Thoracic aorta (tissue), 2 donors: Measurements from ENCODE around the gene RAD54L. TPM values are rescaled to one million over a fixed set of nuclear protein-coding genes. Genes with fewer than 3 reads are reported as not detected.
"Not testable (repeated sequence)": the region's sequence is repeated elsewhere in the genome, so short reads cannot be mapped to it uniquely, and the experiment has no call there.

Experiments
- ATAC-seq: fragments of 150-250 bp; one replicate; pipeline ENCODE4 v1.8.0; 2017; ENCODE audit warnings: low read depth; ENCODE audit not compliant: insufficient number of reproducible peaks, low FRiP score
- DNase-seq: peaks from one replicate; pipeline ENCODE4 v3.0.0-alpha.2; 2020; ENCODE audit warnings: low spot score
- H3K27ac ChIP-seq, 2 donors: fragments of 200-600 bp; sonication (generic); 1 replicate in 1 of 2; 2 replicates in 1 of 2; pipeline ENCODE4 v1.5.1; 2016; ENCODE audit warnings: mild to moderate bottlenecking in 2 of 2, moderate library complexity in 2 of 2
- H3K27me3 ChIP-seq: fragments of 200-600 bp; sonication (generic); replicated peaks from 2 replicates; pipeline ENCODE4 v1.6.0; 2016; ENCODE audit warnings: mild to moderate bottlenecking; ENCODE audit not compliant: insufficient read depth
- H3K36me3 ChIP-seq: fragments of 200-600 bp; sonication (generic); one replicate; pipeline ENCODE4 v1.5.1; 2016
- H3K4me1 ChIP-seq, 2 donors: fragments of 200-600 bp; sonication (generic); 1 replicate in 1 of 2; 2 replicates in 1 of 2; pipeline versions ENCODE4 v1.5.1 to v1.6.0; 2016; ENCODE audit warnings: low read depth in 2 of 2, mild to moderate bottlenecking in 1 of 2; ENCODE audit not compliant: control insufficient read depth in 1 of 2
- H3K4me3 ChIP-seq: fragments of 200-600 bp; sonication (generic); 2 replicates; pipeline ENCODE4 v1.5.1; 2016; ENCODE audit warnings: mild to moderate bottlenecking
- H3K9me3 ChIP-seq: fragments of 200-600 bp; sonication (generic); 2 replicates; pipeline ENCODE4 v1.5.1; 2016
- total RNA-seq, 2 donors: library from RNA; depleted of rRNA; stranded (reverse); fragments of >200 nt; gene quantifications; one replicate each; pipeline versions ENCODE4 v1.1.0 to v1.2.3, GENCODE V29; 2016
- TF ChIP-seq, protein P1 (sequence below): fragments of 200-600 bp; sonication (generic); IDR thresholded peaks from one replicate; pipeline ENCODE4 v1.5.1; 2019; ENCODE audit warnings: antibody characterized with exemption

The RAD54L gene
- total RNA-seq, 2 donors from 2014 or later: 0.68 to 4.1 TPM

DNA sequence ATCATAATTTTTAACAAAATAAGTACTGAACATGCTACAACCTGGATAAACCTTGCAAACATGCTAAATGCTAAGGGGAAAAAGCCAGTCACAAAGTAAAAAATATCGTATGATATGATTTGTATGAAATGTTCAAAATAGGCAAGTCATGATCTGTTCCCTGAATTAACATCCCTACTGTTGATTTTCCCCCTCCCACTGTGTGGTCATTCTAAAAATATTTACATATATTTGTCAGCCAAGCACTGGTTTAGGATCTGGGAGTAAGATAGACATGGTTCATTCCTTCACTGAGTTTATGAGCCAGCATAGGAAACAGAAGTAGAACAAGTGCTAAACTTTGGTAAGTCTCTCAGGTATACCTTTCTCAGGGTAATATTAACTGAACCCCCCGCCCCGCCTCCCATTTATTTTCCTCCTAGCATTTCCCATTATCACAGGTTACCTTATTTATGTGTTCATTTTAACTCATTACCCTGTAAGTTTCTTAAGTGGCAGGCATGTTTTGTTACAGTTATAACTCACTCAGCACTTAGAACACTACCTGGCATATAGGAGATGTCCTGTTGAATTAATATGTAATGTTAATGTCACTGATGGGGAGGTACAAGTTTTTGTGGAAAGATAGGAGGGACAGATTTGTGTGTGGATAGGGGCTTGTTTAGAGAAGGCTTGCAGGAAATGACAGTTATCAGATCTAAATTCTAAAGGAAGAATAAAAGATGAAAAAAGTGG is 68.3 kb downstream of the RAD54L start:
- Histone ChIP-seq H3K27me3 (no peaks in the 10 kb centered on the region), H3K4me1 (peaks cover 0 to 16% of the 10 kb centered on the region in 2 donors), H3K4me3 (no peak overlapping the region), H3K9me3 (no peaks in the 10 kb centered on the region), H3K27ac (peak overlapping the region; percentile 28 to 68), H3K36me3 (peaks cover 31% of the 10 kb centered on the region)
- TF ChIP-seq, protein P1, sequence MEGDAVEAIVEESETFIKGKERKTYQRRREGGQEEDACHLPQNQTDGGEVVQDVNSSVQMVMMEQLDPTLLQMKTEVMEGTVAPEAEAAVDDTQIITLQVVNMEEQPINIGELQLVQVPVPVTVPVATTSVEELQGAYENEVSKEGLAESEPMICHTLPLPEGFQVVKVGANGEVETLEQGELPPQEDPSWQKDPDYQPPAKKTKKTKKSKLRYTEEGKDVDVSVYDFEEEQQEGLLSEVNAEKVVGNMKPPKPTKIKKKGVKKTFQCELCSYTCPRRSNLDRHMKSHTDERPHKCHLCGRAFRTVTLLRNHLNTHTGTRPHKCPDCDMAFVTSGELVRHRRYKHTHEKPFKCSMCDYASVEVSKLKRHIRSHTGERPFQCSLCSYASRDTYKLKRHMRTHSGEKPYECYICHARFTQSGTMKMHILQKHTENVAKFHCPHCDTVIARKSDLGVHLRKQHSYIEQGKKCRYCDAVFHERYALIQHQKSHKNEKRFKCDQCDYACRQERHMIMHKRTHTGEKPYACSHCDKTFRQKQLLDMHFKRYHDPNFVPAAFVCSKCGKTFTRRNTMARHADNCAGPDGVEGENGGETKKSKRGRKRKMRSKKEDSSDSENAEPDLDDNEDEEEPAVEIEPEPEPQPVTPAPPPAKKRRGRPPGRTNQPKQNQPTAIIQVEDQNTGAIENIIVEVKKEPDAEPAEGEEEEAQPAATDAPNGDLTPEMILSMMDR: no peak
- DNase-seq: no peak
- ATAC-seq: peak; percentile 90

DNA sequence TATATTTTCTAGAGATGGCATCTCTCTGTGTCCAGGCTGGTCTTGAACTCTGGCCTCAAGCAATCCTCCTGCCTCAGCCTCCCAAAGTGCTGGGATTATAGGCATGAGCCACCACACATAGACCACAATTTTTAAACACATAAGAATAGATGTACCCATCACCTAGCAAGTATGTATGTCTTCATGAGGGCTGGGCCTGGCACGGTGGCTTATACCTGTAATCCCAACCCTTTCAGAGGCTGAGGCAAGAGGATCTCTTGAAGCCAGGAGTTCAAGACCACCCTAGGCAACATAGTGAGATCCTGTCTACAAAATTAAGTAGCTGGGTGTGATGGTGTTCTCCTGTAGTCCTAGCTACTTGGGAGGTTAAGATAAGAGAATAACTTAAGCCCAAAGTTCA is 69.8 kb downstream of the RAD54L start:
- TF ChIP-seq, protein P1: no peak
- no peak for ATAC-seq
- DNase-seq: no peak
- H3K36me3 ChIP-seq: peaks cover 17% of the 10 kb centered on the region
- H3K9me3 ChIP-seq: no peaks in the 10 kb centered on the region
- no peak overlapping the region for H3K4me3 ChIP-seq
- H3K27ac ChIP-seq: no peak overlapping the region
- H3K4me1 ChIP-seq: peaks cover 0 to 16% of the 10 kb centered on the region in 2 donors
- H3K27me3 ChIP-seq: no peaks in the 10 kb centered on the region

DNA sequence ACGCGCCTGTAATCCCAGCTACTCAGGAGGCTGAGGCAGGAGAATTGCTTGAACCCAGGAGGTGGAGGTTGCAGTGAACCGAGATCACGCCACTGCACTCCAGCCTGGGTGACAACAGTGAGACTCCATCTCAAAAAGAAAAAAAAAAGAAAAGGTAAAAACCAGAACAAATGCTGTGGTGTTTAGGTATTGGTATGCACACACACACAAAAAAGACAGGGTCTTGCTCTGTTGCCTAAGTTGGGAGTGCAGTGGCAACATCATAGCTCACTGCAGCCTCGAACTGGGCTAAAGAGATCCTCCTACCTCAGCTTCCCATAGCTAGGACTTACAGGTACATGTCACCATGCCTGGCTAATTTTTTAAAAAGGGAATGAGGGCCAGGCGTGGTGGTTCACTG is 71.7 kb downstream of the RAD54L start:
- ATAC-seq, H3K4me3 ChIP-seq: not testable (repeated sequence)

DNA sequence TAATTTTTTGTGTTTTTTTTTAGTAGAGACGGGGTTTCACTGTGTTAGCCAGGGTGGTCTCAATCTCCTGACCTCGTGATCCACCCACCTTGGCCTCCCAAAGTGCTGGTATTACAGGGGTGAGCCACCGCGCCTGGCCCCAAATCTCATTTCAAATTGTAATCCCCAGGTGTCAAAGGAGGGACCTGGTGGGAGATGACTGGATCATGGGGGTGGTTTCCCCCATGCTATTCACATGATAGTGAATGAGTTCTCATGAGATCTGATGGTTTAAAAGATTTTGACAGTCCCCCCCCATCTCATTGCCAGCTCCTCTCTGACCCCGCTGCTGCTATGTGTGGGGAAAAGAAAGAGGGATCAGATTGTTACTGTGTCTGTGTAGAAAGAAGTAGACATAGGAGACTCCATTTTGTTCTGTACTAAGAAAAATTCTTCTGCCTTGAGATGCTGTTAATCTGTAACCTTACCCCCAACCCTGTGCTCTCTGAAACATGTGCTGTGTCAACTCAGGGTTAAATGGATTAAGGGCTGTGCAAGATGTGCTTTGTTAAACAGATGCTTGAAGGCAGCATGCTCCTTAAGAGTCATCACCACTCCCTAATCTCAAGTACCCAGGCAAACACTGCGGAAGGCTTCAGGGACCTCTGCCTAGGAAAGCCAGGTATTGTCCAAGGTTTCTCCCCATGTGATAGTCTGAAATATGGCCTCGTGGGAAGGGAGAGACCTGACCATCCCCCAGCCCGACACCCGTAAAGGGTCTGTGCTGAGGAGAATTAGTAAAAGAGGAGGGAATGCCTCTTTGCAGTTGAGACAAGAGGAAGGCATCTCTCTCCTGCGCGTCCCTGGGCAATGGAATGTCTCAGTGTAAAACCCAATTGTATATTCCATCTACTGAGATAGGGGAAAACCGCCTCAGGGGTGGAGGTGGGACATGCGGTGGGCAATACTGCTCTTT is 72.7 kb downstream of the RAD54L start:
- H3K27me3 ChIP-seq, H3K9me3 ChIP-seq, H3K36me3 ChIP-seq, H3K4me1 ChIP-seq, H3K4me3 ChIP-seq, H3K27ac ChIP-seq, DNase-seq, ATAC-seq: not testable (repeated sequence)

More for the DNA sequence above, 71.7 kb downstream of the RAD54L start:
- H3K4me1 ChIP-seq: peaks cover 0 to 16% of the 10 kb centered on the region in 2 donors
- DNase-seq, H3K27me3 ChIP-seq, H3K9me3 ChIP-seq, H3K36me3 ChIP-seq, H3K27ac ChIP-seq: not testable (repeated sequence)

DNA sequence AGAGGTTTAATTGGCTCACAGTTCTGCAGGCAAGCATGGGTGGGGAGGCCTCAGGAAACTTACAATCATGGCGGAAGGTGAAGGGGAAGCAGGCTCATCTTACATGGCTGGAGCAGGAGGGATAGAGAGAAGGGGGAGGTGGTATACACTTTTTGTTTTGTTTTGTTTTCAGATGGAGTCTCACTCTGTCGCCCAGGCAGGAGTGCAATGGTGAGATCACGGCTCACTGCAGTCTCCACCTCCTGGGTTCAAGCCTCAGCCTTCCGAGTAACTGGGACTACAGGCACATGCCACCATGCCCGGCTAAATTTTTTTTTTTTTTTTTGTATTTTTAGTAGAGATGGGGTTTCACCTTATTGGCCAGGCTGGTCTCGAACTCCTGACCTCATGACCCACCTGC is 74.6 kb downstream of the RAD54L start:
- not testable (repeated sequence) for DNase-seq, H3K4me3 ChIP-seq, ATAC-seq, H3K27me3 ChIP-seq, H3K9me3 ChIP-seq, H3K4me1 ChIP-seq, H3K36me3 ChIP-seq, H3K27ac ChIP-seq

DNA sequence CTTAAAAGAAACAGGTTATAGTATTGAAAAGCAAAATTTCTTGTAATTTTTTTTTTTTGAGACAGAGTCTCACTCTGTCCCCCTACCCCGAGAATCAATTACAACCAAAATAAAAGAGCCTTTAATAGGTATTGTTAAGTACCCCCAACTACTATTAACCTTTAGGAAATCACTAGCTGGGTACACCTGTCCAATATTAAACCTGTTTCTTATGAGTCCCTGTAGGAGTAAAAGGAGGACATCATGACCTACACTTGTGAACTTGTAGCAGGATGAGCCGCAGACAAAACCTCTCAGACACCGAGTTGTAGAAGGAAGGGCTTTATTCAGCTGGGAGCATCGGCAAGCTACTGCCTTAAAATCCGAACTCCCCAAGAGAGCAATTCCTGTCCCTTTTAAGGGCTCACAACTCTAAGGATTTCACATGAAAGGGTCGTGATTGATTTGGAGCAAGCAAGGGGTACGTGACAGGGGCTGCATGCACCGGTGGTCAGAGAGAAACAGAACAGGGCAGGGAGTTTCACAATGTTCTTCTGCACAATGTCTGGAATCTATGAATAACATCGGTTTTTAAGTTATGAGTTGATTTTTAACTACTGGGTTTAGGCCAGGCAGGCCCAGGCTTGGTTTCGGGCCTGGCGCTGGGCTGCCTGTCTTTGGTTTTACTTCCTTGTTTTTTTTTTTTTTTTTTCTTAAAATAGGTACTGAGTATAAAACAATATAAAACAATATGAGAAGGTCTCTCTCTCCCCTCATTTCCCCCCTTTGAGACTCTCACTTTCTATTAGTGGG is 77.9 kb downstream of the RAD54L start:
- not testable (repeated sequence) for DNase-seq, ATAC-seq, H3K4me1 ChIP-seq, H3K27ac ChIP-seq, H3K36me3 ChIP-seq, H3K4me3 ChIP-seq, H3K9me3 ChIP-seq, H3K27me3 ChIP-seq

Other genes starting within 250 kb of the RAD54L start
- gene PIK3R3, start 115.1 kb upstream of the RAD54L start, total RNA-seq: 10 to 100 TPM in 1 of 2 donors, 1 to 10 TPM in 1; 9.5 to 30.1 TPM
- 1 to 10 TPM; 3.1 to 7.0 TPM for gene TSPAN1, start 72.7 kb upstream of the RAD54L start, total RNA-seq
- gene P3R3URF, start 71.3 kb upstream of the RAD54L start, total RNA-seq: not detected
- gene POMGNT1, start 49.3 kb upstream of the RAD54L start, total RNA-seq: 10 to 100 TPM; 53.8 to 66.9 TPM
- 10 to 100 TPM; 22.9 to 27.5 TPM for gene LURAP1, start 44.4 kb upstream of the RAD54L start, total RNA-seq
- gene LRRC41, start 55.9 kb downstream of the RAD54L start, total RNA-seq: 10 to 100 TPM; 70.7 to 76.2 TPM
- gene UQCRH, start 55.9 kb downstream of the RAD54L start, total RNA-seq: 100 to 1,000 TPM; 144 to 237 TPM
- gene NSUN4, start 93.0 kb downstream of the RAD54L start, total RNA-seq: 10 to 100 TPM; 22.9 to 29.3 TPM
- gene FAAH, start 146.6 kb downstream of the RAD54L start, total RNA-seq: 10 to 100 TPM; 14.1 to 21.9 TPM
- not detected for gene DMBX1, start 242.1 kb downstream of the RAD54L start, total RNA-seq